HG03097 (cell line): ENCODE data around the gene ECSCR.

ENCODE experiments used
- ATAC-seq: cut with Tn5 transposase; IDR thresholded peaks from one replicate; pipeline ENCODE4 v1.9.1; 2021; ENCODE audit not compliant: unreplicated experiment, low FRiP score

Gene ECSCR

GRCh38 chr5:139474890-139475791 lies 12.6 kb upstream of the ECSCR start:
- no peak for ATAC-seq

GRCh38 chr5:139473565-139473964 lies 11.0 kb upstream of the ECSCR start:
- ATAC-seq = no peak

GRCh38 chr5:139473105-139473504 lies 10.6 kb upstream of the ECSCR start:
- no peak for ATAC-seq

GRCh38 chr5:139472386-139473030 lies 10.0 kb upstream of the ECSCR start:
- no peak for ATAC-seq

GRCh38 chr5:139470821-139471300 lies 8.3 kb upstream of the ECSCR start, which contains the start of gene SMIM33:
Gene SMIM33, plus strand, starts transcription at chr5:139471004. Its CDS starts 118 bp downstream, at chr5:139471122.
- no peak for ATAC-seq

- no peak for ATAC-seq
Observed at GRCh38 chr5:139468421-139468931, 5.9 kb upstream of the ECSCR start.

- no peak for ATAC-seq
Observed at GRCh38 chr5:139461698-139462097, 845 bp downstream of the ECSCR start.

- ATAC-seq = no peak
Observed at GRCh38 chr5:139461176-139461575, 1.4 kb downstream of the ECSCR start.

GRCh38 chr5:139460455-139460854 lies 2.1 kb downstream of the ECSCR start:
- no peak for ATAC-seq

- peak; percentile 24 for ATAC-seq
Observed at GRCh38 chr5:139459451-139459934, 3.0 kb downstream of the ECSCR start.

GRCh38 chr5:139458580-139459407 lies 3.7 kb downstream of the ECSCR start:
- peak; percentile 63 for ATAC-seq

- no peak for ATAC-seq
Observed at GRCh38 chr5:139457653-139458306, 4.8 kb downstream of the ECSCR start.

GRCh38 chr5:139457241-139457640 lies 5.3 kb downstream of the ECSCR start:
- no peak for ATAC-seq

- no peak for ATAC-seq
Observed at GRCh38 chr5:139456776-139457175, 5.8 kb downstream of the ECSCR start.

GRCh38 chr5:139454568-139455290 lies 7.8 kb downstream of the ECSCR start:
- ATAC-seq = no peak

GRCh38 chr5:139453683-139454567 lies 8.6 kb downstream of the ECSCR start:
- no peak for ATAC-seq

GRCh38 chr5:139451878-139452660 lies 10.5 kb downstream of the ECSCR start:
- ATAC-seq = no peak
